Lower lobe of right lung (tissue), 2 donors: ENCODE data around the gene JAG1. TPM values are rescaled to one million over a fixed set of nuclear protein-coding genes. Genes with fewer than 3 reads are reported as not detected.

Experiments
- ATAC-seq, 2 donors: fragments of 200-7000 bp; cut with Tn5 transposase; one replicate each; pipeline ENCODE4 v1.9.1; 2020 to 2022; ENCODE audit warnings: mild to moderate bottlenecking in 2 of 2, moderate library complexity in 2 of 2
- DNase-seq: peaks from one replicate; pipeline ENCODE4 v3.0.0-alpha.2; 2020
- H3K27ac ChIP-seq: fragments of 200-600 bp; one replicate; pipeline ENCODE4 v1.8.0; 2022
- H3K27me3 ChIP-seq: fragments of 200-600 bp; one replicate; pipeline ENCODE4 v1.8.0; 2022; ENCODE audit warnings: low read depth
- H3K36me3 ChIP-seq: fragments of 200-600 bp; one replicate; pipeline ENCODE4 v1.8.0; 2022; ENCODE audit warnings: mild to moderate bottlenecking
- H3K4me1 ChIP-seq: fragments of 200-600 bp; one replicate; pipeline ENCODE4 v1.8.0; 2022
- H3K4me3 ChIP-seq: fragments of 200-600 bp; one replicate; pipeline ENCODE4 v1.8.0; 2022; ENCODE audit warnings: mild to moderate bottlenecking
- H3K9me3 ChIP-seq: fragments of 200-600 bp; one replicate; pipeline ENCODE4 v1.8.0; 2022
- intact Hi-C: fragments of 100-400 bp; cut with DNase I; formaldehyde crosslinking; loops from one replicate; pipeline ENCODE4 v1.11.0; 2022
- total RNA-seq: library from RNA; stranded (reverse); fragmentation: NEBNext Ultra II Directional; extraction: Animal tissue kit (Norgen Biotek cat#: 25700); gene quantifications from one replicate; pipeline ENCODE4 v1.2.1, GENCODE V29; 2021
- TF ChIP-seq, protein P1 (sequence below): fragments of 200-600 bp; IDR thresholded peaks from one replicate; pipeline ENCODE4 v1.8.0; 2022; ENCODE audit warnings: antibody characterized with exemption, mild to moderate bottlenecking
- donor health status: DM: no; HTN: yes; CAD: no; lungs with severe emphysema.

JAG1 gene
- total RNA-seq, 1 donor from 2014 or later = 60.1 TPM

DNA sequence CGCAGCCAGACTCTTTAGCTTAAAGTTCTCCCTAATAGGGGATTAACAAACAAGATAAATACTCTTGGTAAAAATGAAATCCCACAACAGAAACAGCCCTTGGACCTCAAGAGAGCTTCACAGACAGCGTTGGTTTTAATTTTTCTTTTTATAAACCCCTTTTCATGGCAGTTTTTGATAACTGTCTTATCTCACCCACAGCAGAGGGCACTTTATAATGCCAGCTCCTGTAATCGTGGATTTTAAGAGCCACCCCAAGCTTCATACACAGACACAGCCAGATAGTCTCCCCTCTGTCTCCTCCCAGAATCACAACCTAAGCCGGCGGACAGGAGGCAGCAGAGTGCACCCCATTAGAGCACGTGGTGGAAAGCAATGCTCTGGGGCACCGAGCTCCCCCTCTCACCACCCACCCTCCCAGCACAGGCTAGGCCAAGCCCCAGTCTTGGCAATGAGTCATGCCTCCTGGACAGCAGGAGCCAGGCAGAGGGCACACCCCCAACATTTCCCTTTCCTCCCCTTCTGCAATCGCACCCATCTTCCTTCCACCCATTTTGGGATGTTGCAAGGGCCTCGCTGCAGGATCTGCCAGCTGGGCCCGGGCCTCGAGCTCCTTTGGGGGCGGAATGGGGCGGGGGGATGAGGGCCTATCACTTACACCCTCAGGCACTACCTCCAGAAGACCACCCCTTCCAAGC is 2.4 kb downstream of the JAG1 start:
- Histone ChIP-seq H3K36me3 (peaks cover 22% of the 10 kb centered on the region), H3K4me1 (peaks cover 46% of the 10 kb centered on the region), H3K27ac (peak overlapping the region; percentile 98), H3K9me3 (no peaks in the 10 kb centered on the region), H3K4me3 (peak overlapping the region; percentile 81), H3K27me3 (no peaks in the 10 kb centered on the region)
- peak; percentile 86 for DNase-seq
- TF ChIP-seq, protein P1, sequence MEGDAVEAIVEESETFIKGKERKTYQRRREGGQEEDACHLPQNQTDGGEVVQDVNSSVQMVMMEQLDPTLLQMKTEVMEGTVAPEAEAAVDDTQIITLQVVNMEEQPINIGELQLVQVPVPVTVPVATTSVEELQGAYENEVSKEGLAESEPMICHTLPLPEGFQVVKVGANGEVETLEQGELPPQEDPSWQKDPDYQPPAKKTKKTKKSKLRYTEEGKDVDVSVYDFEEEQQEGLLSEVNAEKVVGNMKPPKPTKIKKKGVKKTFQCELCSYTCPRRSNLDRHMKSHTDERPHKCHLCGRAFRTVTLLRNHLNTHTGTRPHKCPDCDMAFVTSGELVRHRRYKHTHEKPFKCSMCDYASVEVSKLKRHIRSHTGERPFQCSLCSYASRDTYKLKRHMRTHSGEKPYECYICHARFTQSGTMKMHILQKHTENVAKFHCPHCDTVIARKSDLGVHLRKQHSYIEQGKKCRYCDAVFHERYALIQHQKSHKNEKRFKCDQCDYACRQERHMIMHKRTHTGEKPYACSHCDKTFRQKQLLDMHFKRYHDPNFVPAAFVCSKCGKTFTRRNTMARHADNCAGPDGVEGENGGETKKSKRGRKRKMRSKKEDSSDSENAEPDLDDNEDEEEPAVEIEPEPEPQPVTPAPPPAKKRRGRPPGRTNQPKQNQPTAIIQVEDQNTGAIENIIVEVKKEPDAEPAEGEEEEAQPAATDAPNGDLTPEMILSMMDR = peak; percentile 62
- intact Hi-C loops = no loop called here
- peak; percentile 66 to 75 for ATAC-seq

DNA sequence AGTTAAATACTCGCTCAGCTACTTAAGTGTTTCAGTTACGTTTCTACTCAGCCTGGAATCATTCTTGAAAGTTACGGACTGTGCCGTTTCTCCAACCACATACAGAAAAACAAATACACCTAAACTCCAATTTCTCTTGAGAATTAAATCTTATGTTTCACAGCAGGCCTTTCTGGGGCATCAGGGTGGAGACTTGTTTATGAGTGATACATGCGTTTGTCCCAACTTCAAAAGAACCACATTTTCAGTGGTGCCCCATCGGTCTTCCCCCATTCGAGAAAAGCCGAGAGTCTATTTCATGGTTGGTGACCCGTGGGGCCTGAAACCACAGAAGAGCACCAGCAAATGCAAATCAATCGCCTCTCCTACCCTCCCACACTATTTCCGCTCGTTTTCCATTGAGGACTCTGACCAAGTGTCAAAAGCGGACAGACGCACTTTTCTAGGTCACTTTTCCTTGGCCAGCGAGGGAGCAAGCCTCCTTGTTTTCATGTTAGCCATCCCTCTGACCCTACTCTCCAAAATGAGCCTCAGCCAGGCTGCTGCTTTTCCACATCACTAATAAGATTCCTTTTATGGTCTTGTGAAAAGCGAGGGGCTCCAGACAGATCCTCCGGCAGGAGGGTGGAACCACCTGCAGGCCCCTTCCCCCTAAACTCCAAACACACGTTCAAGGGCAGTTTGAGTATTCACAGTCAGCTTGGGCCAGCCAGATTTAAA is 3.1 kb downstream of the JAG1 start:
- H3K4me1 ChIP-seq = peaks cover 53% of the 10 kb centered on the region
- peak overlapping the region; percentile 81 for H3K4me3 ChIP-seq
- H3K27me3 ChIP-seq = no peaks in the 10 kb centered on the region
- H3K27ac ChIP-seq = peak overlapping the region; percentile 98
- intact Hi-C loops = no loop called here
- no peaks in the 10 kb centered on the region for H3K9me3 ChIP-seq
- ATAC-seq (no peak), DNase-seq (no peak)
- peaks cover 27% of the 10 kb centered on the region for H3K36me3 ChIP-seq
- TF ChIP-seq, protein P1 = no peak

DNA sequence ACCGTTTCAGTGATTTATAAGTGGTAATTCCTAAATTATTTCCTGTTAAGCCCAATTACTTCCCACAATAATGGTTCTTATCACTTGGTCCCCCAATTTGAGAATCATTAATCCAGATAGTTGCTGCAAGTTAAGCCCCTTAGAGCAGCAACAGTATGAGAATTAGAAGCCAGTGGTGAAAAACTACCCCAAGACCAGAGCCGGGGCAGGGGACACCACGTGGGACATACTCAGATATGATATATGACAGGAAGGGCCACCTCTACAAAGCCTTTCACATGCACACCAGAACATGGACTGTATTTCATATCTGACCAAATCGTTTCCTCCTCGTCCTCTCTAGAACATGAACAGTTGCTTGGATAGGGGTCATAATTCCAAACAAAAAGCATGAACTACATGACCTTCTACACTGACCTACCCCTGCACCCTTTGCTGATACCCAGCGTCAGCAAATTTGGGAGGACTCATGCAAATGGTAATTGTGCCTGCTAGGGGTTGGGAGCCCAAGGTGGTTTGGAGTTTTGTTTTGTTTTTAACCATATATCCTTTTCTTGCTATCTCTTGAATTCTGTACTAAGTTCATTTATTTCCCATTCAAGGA is 3.9 kb downstream of the JAG1 start:
- TF ChIP-seq, protein P1 = no peak
- ATAC-seq (no peak), DNase-seq (no peak)
- intact Hi-C loops = no loop called here
- Histone ChIP-seq H3K36me3 (peaks cover 28% of the 10 kb centered on the region), H3K4me1 (peaks cover 53% of the 10 kb centered on the region), H3K9me3 (no peaks in the 10 kb centered on the region), H3K4me3 (peak overlapping the region; percentile 81), H3K27me3 (no peaks in the 10 kb centered on the region), H3K27ac (no peak overlapping the region)

DNA sequence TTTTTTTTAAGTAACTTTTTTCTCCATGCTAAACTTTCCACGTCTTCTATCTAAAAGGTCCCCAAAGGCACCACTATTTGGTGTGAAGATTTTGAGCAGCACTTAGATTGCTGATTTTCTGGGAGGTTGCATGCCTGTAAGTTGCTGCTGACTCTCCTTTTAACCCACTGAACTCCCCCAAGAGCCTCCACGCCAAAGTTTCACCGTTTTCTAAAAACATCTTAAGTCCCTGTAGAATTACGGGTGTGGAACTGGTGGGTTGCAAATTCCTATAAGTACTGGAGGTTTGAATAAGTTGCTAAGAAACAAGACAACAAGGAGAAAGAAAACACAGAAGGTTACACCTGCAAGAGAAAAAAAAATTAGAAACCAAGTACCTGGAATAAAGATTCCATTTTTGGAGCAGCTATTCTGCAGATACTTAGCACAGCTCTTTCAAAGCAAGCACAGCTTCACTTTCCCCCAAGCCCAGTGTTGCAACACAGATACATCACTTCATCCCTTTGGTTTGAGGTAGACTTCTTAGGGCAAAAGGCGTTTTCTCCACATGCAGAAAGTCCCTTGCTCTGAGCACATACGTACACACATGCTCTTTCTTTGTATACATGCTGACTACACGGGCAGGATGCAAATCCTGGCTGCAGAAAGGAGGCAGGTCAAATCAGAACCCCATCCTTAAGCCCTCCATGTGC is 5.0 kb downstream of the JAG1 start:
- ATAC-seq (no peak), DNase-seq (no peak)
- H3K9me3 ChIP-seq = no peaks in the 10 kb centered on the region
- H3K4me1 ChIP-seq = peaks cover 57% of the 10 kb centered on the region
- H3K27me3 ChIP-seq = no peaks in the 10 kb centered on the region
- TF ChIP-seq, protein P1 = no peak
- H3K4me3 ChIP-seq = no peak overlapping the region
- H3K36me3 ChIP-seq = peaks cover 30% of the 10 kb centered on the region
- intact Hi-C loops = no loop called here
- no peak overlapping the region for H3K27ac ChIP-seq

DNA sequence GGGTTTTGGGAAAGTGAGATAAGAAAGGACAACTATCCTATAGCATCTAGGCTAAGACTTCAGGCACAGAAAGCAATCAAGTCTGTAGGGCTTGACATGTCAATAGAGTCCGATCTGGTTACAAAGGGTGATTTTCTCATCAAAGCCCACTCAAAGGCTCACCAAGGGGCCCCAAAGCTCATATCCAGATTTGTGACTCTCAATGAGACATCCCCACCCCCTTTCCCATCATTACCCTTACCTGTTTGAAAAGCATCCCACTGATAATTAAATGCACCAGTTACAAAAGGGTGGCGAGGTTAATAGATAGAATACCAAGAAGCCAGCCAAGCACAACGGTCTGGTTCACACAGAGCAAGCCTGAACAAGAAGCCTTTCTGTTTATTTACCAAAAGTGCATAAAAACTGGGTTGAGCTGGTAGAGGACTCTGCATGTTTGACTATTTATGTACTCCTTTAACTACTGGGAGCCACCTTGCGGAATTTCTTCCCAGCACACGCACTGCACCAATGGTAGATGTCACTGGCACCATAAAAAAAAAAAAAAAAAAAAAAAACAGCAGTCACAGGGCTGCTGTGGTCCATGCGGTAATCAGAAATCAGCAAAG is 6.1 kb downstream of the JAG1 start:
- DNase-seq (no peak), ATAC-seq (no peak)
- H3K9me3 ChIP-seq = no peaks in the 10 kb centered on the region
- no peaks in the 10 kb centered on the region for H3K27me3 ChIP-seq
- H3K4me3 ChIP-seq = peak overlapping the region; percentile 27
- intact Hi-C loops = no loop called here
- TF ChIP-seq, protein P1 = no peak
- H3K27ac ChIP-seq = peak overlapping the region; percentile 49
- peaks cover 42% of the 10 kb centered on the region for H3K36me3 ChIP-seq
- H3K4me1 ChIP-seq = peaks cover 64% of the 10 kb centered on the region
